ENCODE results near the gene ANTXR1.

ANTXR1 gene

DNA sequence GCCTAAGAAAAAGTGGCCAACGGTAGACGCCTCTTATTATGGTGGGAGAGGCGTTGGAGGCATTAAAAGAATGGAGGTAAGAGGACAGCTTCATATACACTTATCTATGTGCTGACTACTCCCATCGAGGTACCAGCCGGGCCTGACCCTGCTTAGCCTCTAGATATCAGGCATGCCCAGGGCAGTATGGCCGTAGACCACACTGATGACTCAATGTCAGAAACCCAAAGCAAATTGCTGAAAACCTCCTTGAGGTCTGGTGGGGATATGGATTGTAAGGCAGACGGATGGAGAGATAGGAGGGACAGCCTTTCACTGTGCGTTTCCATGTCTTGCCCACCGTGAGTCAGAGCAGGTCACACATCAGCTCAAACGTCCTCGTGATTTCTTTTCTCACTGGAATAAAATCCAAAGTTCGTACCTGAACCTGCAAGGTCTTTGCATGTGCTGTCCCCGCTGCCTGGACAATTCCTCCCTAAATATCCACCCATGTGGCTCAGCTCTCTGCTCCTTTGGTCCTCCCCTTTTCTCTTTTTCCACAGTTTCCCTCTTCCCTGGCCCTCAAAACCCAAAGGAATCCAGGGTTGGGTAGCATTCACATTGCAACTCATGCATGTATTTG is 168.9 kb downstream of the ANTXR1 start:
- DNase-seq (ENCODE audit: low read depth), result no peak

DNA sequence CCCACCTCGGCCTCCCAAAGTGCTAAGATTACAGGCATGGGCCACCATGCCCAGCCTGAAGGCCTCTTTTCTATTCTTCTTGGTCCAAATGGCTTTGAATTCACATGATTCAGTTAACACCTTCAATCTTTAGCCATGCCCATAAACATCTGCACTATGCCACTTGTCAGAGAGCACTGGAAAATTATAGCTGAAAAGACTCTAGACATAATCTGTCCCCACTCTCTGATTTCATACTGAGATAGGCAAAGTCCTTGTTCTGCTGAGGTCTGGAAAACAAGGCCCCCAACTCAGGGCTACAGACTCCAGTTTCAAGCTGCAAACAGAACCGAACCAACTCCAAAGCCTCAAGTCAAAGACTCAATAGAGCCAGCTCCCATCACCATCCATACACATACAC is 170.7 kb downstream of the ANTXR1 start:
- no peak for DNase-seq (ENCODE audit: low read depth)

DNA sequence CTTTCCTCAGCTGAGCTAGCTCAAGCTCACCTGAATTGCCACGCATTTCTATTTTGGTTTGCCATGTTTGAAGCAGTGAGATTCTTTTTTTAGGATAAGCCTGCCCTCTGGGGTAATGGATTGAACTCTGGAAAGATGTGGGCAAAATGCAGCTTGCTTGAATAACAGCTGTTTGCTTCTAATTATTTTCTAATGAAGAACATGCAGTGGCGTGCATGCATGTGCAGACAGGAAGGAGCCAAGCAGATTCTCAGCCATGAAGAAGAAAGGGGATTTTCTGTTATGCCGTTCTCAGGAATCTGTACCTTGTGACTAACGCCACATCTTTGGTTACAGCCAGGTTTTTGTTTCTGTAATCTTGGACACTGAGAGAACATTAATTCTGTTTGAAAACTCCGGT is 171.2 kb downstream of the ANTXR1 start:
- peak; percentile 44 for DNase-seq (ENCODE audit: low read depth)

DNA sequence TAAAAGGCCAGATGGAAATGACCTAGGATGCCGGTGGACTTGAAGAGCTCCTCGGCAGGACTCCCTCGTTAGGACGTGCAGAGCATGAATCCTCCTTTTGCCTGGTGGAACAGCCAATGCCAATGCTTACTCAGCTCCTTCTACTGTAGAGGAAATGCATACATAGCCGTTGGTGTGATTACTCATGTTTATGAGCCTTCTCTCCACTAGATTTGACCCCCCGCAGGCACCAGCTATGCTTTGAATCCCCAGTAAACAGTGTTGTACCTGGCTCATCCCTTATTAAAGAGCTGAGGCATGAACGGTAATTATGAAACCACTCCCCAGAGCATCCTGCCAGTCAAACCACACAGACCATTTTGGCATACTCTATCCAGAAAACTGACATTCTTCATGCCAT is 172.8 kb downstream of the ANTXR1 start:
- DNase-seq (ENCODE audit: low read depth), result no peak

DNA sequence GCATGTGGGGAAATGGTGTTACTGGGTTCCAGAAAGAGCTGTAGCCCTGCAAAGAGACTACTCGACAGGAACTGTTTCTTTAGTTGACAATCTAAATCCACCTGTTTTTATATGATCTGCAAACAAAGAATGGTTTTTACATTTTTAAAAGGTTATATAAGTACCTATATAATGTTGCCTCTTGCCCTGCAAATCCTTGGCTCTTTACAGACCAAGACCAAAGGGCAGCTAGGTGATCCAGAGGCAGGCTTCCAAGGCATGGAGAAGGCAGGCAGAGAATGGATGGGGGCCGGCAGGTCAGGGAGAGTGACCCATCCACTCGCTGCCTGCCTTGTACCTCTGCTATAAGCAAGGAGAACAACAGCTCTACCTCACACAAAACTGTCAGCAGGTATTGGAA is 173.6 kb downstream of the ANTXR1 start:
- no peak for DNase-seq (ENCODE audit: low read depth)

DNA sequence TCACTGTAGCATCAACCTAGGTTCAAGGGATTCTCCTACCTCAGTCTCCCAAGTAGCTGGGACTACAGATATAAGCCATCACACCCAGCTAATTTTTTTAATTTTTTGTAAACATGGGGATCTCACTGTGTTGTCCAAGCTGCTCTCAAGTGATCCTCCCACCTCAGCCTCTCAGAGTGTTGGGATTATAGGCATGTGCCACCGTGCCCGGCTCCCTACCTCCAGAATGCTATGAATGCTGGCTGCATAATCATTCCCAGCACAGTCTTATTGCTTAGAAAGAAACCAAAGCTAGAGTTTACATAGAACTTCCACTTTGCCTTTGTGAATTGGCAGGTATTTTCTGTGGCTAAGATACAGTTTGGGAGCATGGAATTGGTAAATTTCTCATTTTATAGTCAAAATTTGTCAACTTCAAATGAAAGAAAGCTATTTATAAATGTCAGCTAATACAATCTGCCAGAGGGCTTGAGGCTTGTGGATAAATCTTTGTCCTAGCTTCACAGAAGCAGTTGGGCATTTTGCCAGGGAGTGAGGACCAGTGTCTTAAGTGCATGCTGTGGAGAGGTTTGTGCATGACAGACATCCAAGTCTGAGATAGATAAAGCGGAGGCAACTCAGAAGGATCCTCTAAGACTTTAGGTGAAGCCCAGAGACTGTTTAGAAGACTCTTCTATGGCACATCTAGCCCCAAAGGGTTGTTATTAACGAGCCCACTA is 175.4 kb downstream of the ANTXR1 start:
- DNase-seq (ENCODE audit: low read depth), result no peak

DNA sequence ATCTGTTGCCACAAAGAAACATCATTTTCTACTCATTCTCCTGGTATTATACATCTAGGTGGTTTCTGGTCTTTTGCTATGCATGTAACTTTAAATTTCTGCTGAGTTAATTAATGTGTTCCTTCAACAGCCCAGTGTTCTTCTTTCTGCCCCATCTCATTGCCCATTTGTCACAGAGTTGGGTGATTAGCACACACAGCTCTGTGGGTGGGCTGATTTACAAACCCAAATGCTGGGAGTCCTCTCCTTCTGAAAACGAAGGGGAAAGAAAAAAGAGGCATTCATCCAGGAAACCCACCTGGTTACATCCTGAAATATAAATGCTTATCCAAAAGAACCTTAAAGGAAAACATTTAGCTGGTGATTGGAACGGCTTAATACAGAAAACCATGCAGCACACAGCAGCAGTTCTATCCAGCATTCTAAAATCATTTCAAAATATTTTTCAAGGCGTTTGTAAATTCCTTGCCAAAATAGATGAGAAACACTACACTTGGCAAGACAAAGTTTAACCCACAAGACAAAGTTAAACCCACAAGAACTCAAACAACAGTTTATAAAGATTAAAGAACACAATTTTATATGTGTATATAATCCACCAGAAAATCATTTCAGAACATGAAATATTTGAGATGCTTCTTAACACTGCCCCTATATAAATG is 177.9 kb downstream of the ANTXR1 start:
- no peak for DNase-seq (ENCODE audit: low read depth)

DNA sequence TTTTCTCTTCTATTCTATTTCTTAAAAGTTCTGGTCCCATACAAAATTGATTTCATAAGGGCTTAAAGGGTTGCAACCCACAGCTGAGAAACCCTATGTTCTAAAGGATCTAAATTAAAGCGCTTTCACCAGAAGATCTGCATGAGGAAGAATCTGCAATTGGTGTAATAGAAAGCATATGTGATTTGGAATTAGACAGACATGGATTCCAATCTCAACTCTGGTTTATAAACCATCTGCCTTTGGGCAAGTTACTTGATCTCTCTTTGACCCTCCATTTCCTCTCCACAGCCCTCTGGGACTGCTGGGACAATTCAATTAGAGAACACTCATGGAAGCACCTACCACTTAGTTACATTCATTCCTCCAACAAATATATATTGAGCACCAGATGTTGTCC is 178.7 kb downstream of the ANTXR1 start:
- no peak for DNase-seq (ENCODE audit: low read depth)

DNA sequence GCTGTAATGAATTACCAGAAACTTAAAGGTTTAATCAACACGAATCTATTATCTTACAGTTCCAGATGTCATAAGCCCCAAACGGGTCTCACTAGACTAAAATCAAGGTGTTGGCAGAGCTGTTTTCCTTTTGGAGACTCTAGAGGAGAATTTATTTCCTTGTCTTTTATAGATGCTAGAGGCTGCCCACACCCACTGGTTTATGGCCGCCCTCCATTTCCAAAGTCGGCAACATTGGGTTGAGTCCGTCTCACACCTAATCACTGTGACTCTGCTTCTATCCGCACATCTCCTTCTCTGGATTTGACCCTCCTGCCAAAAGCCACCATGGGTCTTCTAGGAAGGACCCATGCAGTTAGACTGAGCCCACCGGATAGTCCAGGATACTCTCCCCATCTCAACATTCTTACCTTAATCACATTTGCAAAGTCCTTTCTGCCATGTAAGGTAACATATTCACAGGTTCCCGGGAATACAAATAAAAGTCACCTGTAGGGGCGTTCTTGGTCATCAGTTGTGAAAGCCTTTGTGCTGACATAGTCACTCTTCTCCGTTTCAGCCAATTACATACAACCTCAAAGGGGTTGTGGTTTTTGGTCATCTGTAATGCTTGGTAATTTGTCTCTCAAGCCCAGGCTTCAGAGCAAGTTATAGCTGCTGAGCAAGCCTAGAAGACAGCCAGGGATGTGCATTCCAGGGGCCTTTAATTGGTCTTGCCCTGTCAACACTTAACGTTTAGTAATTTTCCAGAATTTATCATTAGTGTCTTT is 179.4 kb downstream of the ANTXR1 start:
- peak; percentile 93 for DNase-seq (ENCODE audit: low read depth)

DNA sequence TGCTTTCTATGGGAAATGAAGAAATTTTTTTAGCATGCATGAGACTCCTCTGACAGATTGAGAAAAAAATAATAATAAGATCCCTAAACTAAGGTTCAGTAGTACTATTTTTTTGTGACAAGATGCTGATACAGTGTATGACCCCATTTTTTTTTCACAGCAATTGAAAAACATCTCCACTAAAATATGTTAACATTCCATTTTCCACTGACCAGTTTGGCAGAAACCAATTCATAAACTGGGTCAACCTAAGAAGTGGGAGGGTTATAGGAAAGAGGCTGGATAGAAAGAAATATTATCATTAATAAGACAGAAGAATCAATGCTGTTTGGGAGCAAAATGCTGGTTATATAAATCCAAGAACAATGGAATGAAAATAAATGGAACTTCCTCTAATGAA is 182.7 kb downstream of the ANTXR1 start:
- no peak for DNase-seq (ENCODE audit: low read depth)

DNA sequence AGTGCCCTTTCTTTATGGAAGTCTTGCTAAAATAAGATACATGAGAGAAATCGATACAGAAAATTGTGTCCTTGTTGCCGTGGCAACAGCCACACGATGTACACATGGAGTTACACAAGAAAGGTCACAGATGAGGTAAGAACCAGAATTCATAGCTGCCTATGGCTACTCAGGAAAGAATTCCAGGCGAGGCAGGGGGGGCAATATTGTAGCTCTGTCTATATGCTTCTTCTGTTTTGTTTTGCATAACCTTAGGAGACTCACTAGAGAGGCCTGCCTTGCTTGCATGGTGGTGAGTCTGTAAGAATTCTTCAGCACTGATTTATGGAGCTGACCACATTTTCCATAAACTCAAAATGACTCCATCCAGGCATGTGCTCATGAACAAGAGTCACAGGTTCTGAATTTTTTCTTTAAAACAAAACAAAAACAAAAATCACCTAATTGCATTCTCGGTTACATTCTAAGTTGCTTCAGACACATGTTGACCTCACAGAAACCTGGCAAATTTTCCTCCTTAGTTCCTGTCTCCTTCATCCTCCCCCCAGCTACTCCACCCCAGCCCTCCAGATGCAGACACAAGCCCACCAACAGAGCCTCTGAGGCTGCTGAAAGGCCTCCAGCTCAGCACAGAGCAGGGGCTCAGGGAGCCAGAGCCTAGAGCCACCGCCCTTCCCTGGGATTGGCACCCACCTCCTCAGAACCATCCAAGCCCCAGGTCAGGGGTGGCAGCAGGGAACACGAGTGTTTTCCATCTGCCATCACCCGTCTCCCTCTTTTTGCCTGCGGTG is 183.5 kb downstream of the ANTXR1 start:
- DNase-seq (ENCODE audit: low read depth), result peak; percentile 99

DNA sequence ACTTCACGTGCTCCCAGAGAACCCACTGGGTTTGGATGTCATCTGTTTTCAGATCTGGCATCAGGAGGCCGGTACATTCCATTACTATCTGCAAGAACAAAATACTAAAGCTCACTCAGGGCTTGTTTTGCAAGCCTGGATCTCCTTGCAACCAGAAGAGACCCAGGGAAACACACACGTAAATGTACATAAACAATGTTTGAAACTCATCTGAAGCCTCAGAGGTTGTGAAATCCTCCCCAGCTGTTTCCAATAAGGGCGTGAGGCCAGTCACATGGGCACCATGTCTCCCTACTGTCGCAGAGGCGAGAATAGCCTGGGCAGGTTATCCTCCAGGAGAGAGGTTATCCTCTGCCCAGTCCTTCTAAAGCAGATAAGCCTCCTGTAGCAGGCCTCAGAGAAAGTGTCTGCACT is 187.1 kb downstream of the ANTXR1 start:
- DNase-seq (ENCODE audit: low read depth), result peak; percentile 86

DNA sequence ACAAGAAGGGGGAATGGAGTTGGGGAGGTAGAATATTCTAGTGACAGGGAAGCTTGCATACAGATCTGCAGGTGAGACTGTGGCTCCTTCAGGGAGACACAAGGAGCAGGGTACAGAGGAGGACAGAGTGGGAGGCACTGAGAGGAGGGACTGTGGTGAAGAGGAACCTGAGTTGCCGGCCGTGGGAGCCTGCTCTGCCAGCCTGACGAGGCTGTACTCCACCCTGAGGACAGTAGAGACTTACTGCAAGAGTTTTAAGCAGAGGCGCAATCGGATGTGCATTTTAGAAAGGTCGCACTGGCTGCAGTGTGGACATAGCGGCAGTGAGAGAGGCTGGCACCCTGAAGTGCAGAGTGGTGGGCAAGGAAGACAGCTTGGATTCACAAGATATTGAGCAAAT is 188.3 kb downstream of the ANTXR1 start:
- no peak for DNase-seq (ENCODE audit: low read depth)

DNA sequence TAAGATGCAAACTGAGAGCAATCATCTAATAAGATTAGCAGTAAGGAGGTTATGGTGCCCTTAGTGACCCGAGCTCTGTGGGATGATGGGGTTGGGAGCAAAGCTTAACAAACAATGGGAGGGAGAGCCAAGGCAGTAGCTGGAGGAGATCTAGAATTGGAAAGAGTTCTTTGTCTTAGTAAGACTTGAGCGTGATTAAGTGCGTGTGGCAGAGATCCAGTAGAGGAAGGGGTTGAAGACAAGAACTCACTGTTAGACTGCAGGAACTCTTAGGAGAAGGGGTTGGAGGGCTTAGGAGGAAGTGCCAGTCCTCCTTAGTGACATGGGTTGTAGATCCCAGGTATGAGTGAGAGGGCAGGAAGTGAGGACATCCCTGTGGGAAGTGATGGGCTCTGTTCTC is 189.3 kb downstream of the ANTXR1 start:
- DNase-seq (ENCODE audit: low read depth), result no peak

DNA sequence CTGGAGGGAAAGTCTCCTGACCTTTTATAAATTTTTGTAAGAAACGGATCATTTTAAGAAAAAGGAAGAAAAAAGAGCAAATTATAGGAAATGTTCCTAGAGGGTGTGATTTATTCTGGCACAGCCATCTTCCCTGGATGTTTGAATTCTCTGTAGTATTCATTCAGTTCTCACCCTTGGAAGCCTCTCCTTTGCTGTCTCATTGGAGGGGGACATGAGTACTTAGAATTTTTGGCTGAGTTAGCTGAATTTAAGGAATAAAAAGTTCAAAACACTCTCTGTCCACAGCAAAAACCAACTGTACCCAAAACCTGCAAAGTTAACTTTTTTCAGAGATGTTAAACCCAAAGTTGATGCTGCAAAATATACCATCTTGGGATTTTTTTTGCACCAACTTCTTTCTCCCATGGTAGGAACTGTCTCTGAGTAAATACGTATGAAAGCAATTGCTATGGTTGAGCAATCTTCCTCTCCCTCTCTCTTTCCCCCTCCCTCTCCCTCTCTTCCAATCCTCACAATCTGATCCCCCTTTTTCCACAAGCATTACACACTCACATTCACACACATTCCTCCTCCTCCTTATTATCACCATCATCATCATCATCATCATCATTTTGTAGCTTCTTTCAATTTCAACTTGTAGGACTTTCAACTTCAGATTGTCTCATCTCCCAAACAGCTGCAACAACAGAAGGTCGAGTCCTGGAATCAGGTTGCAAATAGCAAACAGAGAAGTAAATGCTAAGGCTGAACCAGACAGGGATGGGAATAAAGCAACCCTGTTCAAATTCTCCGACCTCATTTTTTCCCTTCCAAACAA is 190.4 kb downstream of the ANTXR1 start:
- no peak for DNase-seq (ENCODE audit: low read depth)

DNA sequence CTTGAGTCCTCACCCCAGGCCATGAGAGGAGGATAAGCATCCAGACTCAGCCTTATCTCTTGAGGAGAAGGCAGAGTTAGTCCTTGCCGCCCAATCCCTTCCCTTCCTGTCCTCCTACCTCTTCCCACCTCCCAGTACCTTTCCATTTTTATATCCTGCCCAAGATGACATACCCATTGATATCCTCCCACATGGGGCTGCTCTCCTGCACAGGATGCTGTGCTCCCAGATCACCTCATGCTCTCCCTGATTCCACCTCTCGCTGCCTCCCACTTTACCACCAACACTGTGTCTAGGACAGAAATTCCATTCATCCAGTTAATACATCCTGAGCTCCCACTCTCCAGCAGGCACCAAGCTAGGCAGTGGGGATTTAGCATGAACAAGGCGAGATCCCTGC is 191.7 kb downstream of the ANTXR1 start:
- DNase-seq (ENCODE audit: low read depth), result no peak

DNA sequence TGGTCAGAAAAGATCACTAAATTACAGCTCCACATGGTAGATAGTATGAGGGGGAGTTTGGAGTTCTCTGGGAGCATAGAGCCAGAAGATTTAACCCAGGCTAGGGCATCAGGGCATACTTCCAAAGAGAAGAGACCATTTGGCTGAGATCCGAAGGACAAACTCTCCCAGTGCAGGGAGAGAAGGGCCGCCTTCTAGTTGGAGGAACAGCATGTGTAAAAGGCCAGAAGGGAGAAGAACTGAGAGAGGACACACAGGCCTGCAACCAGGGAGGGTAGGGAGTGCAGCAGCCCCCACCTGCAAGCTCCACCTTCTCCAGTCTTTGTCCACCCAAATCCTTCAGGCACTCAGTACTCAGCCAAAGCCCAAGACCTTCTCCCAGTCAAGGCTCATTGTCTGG is 192.1 kb downstream of the ANTXR1 start:
- no peak for DNase-seq (ENCODE audit: low read depth)

DNA sequence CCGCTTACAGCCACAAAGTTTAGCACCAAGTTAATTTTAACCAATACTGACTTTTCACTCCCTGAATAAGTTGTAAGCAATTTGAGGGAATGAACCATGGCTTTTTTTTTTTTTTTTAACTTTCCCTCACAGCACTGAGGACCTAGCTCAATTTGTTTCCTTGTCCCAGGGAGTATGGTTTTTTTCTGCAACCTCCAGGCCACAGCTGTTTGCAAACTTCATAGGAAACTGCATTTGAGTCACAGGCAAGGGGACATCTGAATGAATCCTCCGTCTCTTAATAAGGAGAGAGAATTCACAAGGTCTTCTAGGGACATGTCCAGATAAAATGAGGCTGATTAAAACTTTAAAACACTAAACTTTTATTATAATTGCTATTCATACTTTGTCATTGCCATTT is 192.5 kb downstream of the ANTXR1 start:
- DNase-seq (ENCODE audit: low read depth), result no peak

DNA sequence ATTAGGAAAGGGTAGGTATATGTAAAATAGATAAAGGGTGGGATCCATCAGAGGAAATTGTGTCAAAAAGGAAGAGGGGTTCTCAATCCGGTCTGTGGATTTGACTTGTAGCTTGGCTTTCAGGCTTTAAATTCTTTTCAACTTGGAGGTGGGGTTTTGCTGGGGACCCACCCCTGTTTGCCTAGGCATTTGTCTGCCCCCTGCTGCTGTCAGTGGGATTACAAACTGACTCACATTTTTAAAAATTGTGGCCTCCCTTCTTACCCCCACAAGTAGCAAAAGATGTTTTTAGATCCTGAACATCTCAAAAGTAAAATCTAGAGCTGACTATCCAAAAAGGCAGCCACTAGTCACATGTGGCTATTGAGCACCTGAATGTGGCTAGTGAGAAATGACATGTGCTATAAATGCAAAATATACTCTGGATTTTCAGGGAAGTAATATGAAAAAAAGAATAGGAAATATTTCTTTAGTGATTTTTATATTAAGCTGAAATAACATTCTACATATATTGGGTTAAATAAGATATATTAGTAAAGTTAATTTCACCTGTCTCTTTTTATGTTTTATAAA is 195.1 kb downstream of the ANTXR1 start:
- DNase-seq (ENCODE audit: low read depth), result no peak

DNA sequence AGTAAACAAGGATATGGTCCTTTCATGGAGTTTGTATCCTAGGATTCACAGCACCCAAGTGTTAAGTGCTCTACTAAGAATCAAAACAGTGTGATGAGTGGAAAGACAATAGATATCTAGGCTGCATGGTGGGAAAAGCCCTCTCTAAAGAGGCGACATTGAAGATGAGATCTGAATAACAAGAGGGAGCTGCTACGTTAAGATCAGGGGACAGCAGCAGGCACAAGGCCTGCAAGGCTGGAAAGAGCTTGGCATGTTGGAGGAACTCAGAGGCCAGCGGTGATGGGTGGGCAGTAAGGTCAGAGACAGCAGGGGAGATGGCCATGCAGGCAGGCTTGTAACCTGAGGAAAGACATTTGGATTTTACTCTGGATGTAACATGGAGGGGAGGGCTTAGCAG is 196.5 kb downstream of the ANTXR1 start:
- DNase-seq (ENCODE audit: low read depth), result no peak

DNA sequence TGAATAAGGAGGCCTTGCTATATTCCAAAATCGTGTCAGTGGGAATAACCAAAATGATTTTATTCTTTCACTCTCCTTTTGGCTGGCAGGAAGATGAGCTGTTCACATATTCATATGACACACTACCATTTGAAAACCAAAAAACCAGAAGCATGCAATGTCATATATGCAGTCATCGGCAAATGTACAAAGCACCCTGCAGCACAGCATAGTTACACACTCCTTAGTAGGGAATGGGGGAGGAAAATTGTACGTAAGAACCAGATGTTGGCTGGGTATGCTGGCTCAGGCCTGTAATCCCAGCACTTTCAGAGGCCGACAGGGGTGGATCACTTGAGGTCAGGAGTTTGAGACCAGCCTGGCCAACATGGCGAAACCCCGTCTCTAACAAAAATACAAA is 197.4 kb downstream of the ANTXR1 start:
- no peak for DNase-seq (ENCODE audit: low read depth)
